ENCODE data around the gene C3orf18.

Gene C3orf18

GRCh38 chr3:50604628-50605588 lies 37.4 kb upstream of the C3orf18 start:
- H3K79me2 ChIP-seq (ENCODE audit: low read length) = no peaks in the 10 kb centered on the region
- H3K4me3 ChIP-seq (ENCODE audit: low read length) = no peak overlapping the region
- no peak overlapping the region for H2AFZ ChIP-seq (ENCODE audit: low read depth, low read length)
- peak overlapping the region; percentile 22 for H3K27ac ChIP-seq (ENCODE audit: low read length)
- H3K27me3 ChIP-seq (ENCODE audit: low read depth, low read length) = no peaks in the 10 kb centered on the region
- no peak for TF ChIP-seq CTCF (IDR thresholded peaks at IDR 0.05; ENCODE audit: low read depth, low read length)
- no peak for TF ChIP-seq EZH2phosphoT487 (IDR thresholded peaks at IDR 0.05; ENCODE audit: low read depth)
- H3K4me2 ChIP-seq (ENCODE audit: low read length) = peak overlapping the region; percentile 49
- no peaks in the 10 kb centered on the region for H4K20me1 ChIP-seq (ENCODE audit: insufficient read depth, low read length)
- no peaks in the 10 kb centered on the region for H3K36me3 ChIP-seq (replicated peaks; ENCODE audit: low read depth, low read length)
- peak overlapping the region; percentile 9; the same call in 1 of the 2 replicates for H3K9ac ChIP-seq (ENCODE audit: low read length)
- H3K4me1 ChIP-seq (ENCODE audit: low read length) = peaks cover 42% of the 10 kb centered on the region
- no peaks in the 10 kb centered on the region for H3K9me3 ChIP-seq (ENCODE audit: insufficient read depth, low read length)

GRCh38 chr3:50604110-50604621 lies 36.6 kb upstream of the C3orf18 start:
- Histone ChIP-seq H3K4me2 (ENCODE audit: low read length) (peak overlapping the region; percentile 49; the same call in 1 of the 2 replicates), H3K27ac (ENCODE audit: low read length) (no peak overlapping the region), H3K27me3 (ENCODE audit: low read depth, low read length) (no peaks in the 10 kb centered on the region), H3K79me2 (ENCODE audit: low read length) (no peaks in the 10 kb centered on the region), H3K9ac (ENCODE audit: low read length) (no peak overlapping the region), H3K9me3 (ENCODE audit: insufficient read depth, low read length) (no peaks in the 10 kb centered on the region), H4K20me1 (ENCODE audit: insufficient read depth, low read length) (no peaks in the 10 kb centered on the region), H3K4me1 (ENCODE audit: low read length) (peaks cover 42% of the 10 kb centered on the region), H2AFZ (ENCODE audit: low read depth, low read length) (no peak overlapping the region), H3K36me3 (replicated peaks; ENCODE audit: low read depth, low read length) (no peaks in the 10 kb centered on the region), H3K4me3 (ENCODE audit: low read length) (no peak overlapping the region)
- no peak for TF ChIP-seq CTCF (IDR thresholded peaks at IDR 0.05; ENCODE audit: low read depth, low read length)
- no peak for TF ChIP-seq EZH2phosphoT487 (IDR thresholded peaks at IDR 0.05; ENCODE audit: low read depth)

- H3K79me2 ChIP-seq (ENCODE audit: low read length) = no peaks in the 10 kb centered on the region
- TF ChIP-seq CTCF (IDR thresholded peaks at IDR 0.05; ENCODE audit: low read depth, low read length) = no peak
- no peak for TF ChIP-seq EZH2phosphoT487 (IDR thresholded peaks at IDR 0.05; ENCODE audit: low read depth)
- H3K9me3 ChIP-seq (ENCODE audit: insufficient read depth, low read length) = no peaks in the 10 kb centered on the region
- H3K4me2 ChIP-seq (ENCODE audit: low read length) = no peak overlapping the region
- H2AFZ ChIP-seq (ENCODE audit: low read depth, low read length) = no peak overlapping the region
- H3K27me3 ChIP-seq (ENCODE audit: low read depth, low read length) = no peaks in the 10 kb centered on the region
- no peak overlapping the region for H3K4me3 ChIP-seq (ENCODE audit: low read length)
- H3K36me3 ChIP-seq (replicated peaks; ENCODE audit: low read depth, low read length) = no peaks in the 10 kb centered on the region
- no peaks in the 10 kb centered on the region for H4K20me1 ChIP-seq (ENCODE audit: insufficient read depth, low read length)
- no peak overlapping the region for H3K27ac ChIP-seq (ENCODE audit: low read length)
- H3K9ac ChIP-seq (ENCODE audit: low read length) = no peak overlapping the region
- H3K4me1 ChIP-seq (ENCODE audit: low read length) = peaks cover 42% of the 10 kb centered on the region
These were observed 35.9 kb upstream of the C3orf18 start for GRCh38 chr3:50603261-50604109.
